Uterus (tissue), 4 donors: ENCODE data around the gene KRT8. TPM values are rescaled to one million over a fixed set of nuclear protein-coding genes. Genes with fewer than 3 reads are reported as not detected.

ENCODE experiments used
- DNase-seq, 2 donors: peaks; one replicate each; pipeline ENCODE4 v3.0.0-alpha.2; 2019 to 2020
- H3K27ac ChIP-seq, 2 donors: fragments of 200-600 bp; sonication (generic); 1 replicate in 1 of 2; 2 replicates in 1 of 2; pipeline ENCODE4 v1.5.1; 2016 to 2018
- H3K27me3 ChIP-seq, 2 donors: fragments of 200-600 bp; sonication (generic); one replicate each; pipeline ENCODE4 v1.5.1; 2018 to 2019; ENCODE audit warnings: control low read depth in 1 of 2
- H3K36me3 ChIP-seq, 2 donors: fragments of 200-600 bp; sonication (generic); one replicate each; pipeline ENCODE4 v1.5.1; 2019; ENCODE audit warnings: control low read depth in 1 of 2
- H3K4me1 ChIP-seq, 2 donors: fragments of 200-600 bp; sonication (generic); one replicate each; pipeline ENCODE4 v1.5.1; 2018 to 2019; ENCODE audit warnings: control low read depth in 1 of 2
- H3K4me3 ChIP-seq, 2 donors: fragments of 200-600 bp; sonication (generic); 1 replicate in 1 of 2; 2 replicates in 1 of 2; pipeline ENCODE4 v1.5.1; 2018 to 2019; ENCODE audit warnings: mild to moderate bottlenecking in 1 of 2
- H3K9me3 ChIP-seq, 2 donors: fragments of 200-600 bp; sonication (generic); one replicate each; pipeline ENCODE4 v1.5.1; 2019; ENCODE audit warnings: control low read depth in 1 of 2
- CTCF ChIP-seq, 4 experiments: fragments of 200-600 bp in 2 of 4; fragments of 450-650 bp in 2 of 4; sonication (generic) in 2 of 4; IDR thresholded peaks; one replicate each; pipeline ENCODE4 v1.5.1; 2016 to 2019; ENCODE audit warnings: antibody characterized with exemption in 4 of 4, mild to moderate bottlenecking in 2 of 4, moderate library complexity in 1 of 4
- POLR2A ChIP-seq, 2 donors: fragments of 450-650 bp; IDR thresholded peaks; one replicate each; pipeline ENCODE4 v1.6.1; 2016; ENCODE audit warnings: antibody characterized with exemption in 2 of 2, mild to moderate bottlenecking in 1 of 2, moderate library complexity in 1 of 2
- intact Hi-C: fragments of 100-400 bp; cut with DNase I; formaldehyde crosslinking; loops from one replicate; pipeline ENCODE4 v1.15.1; 2023; ENCODE audit warnings: low total_unique reads
- total RNA-seq, 4 donors: library from RNA; depleted of rRNA in 3 of 4; stranded (reverse); fragments of >200 nt in 3 of 4; gene quantifications; one replicate each; pipeline versions ENCODE4 v1.1.0 to v1.2.4, GENCODE V29; 2014 to 2023
- donor health status: DM: yes; HTN: yes; CAD: no.

The KRT8 gene
- total RNA-seq, 4 donors from 2014 or later = 9.1 to 46.2 (median 36.5) TPM

DNA sequence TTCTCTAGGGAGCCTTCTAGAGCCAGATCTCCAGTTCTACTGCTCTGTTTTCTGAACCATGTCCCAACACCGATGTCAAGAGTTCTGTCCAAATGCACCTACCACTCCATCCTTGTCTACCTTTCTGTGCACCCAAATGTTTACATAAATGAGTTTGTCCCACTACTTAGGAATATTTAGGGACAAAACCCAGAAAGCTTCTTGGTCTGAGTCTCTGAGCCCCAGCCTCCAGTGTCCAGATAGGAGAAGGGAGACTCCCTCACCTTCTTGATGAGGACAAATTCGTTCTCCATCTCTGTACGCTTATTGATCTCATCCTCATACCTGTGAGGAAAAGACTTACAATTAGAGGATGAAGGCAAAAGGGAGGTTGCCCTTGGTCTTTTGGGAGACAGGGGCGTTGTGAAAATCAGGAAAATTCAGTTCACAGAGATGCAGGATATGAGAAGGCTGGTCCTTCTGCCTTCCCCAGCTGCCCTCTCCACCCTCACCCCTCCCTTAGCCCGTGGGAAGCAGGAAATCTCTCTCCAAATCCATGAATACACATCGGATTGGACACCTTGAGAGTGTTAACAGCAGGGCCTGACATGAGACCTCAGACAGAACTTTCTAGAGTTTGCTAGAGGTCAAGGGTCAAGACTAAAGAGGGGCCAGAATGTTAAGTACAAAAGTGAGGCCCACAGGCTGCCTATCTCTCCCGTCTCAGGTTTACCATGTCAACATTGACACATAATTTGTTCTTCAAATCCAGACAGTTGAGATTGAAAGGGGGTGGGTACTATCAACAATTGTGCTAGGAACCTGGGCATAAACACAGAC, 3.8 kb downstream of the KRT8 start:
- intact Hi-C loops = no loop called here
- Histone ChIP-seq H3K4me1 (no peaks in the 10 kb centered on the region), H3K27me3 (peaks cover 0 to 3% of the 10 kb centered on the region in 2 donors), H3K27ac (no peak overlapping the region), H3K9me3 (no peaks in the 10 kb centered on the region), H3K4me3 (no peak overlapping the region), H3K36me3 (no peaks in the 10 kb centered on the region)
- TF ChIP-seq POLR2A (IDR thresholded peaks at IDR 0.05) = no peak
- TF ChIP-seq CTCF (IDR thresholded peaks at IDR 0.05) = no peak
- DNase-seq = no peak

DNA sequence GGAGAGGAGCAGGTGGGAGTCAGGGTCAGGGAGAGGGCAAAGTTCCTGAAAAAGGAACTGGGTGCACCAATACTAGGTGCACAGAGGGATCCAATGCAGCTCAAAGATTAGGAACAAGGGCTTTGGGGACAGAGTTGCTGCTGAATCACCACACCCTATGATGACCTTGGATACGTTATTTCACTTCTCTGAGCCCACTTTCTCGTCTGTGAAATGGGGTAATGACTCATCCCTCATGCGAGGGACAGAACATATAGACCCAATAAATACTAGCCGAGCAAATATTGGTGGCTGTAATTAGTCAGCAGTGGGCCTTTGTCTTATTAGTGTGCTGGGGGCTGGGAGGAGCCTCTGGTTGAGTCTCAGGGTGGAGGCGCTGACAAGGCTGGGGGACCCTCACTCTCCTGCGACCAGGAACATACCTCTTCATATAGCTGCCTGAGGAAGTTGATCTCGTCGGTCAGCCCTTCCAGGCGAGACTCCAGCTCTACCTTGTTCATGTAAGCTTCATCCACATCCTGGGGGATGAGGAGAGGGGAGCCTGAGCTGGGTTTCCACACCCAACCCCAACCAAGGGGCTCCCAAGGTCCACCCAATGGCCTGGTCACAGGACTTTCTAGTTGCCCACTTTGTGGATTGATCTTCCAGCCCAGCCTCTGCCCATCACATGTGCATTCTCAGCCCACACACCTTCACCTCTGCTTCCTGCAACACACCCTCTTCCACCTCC, 4.5 kb downstream of the KRT8 start:
- H3K4me3 ChIP-seq = no peak overlapping the region
- no peak for DNase-seq

DNA sequence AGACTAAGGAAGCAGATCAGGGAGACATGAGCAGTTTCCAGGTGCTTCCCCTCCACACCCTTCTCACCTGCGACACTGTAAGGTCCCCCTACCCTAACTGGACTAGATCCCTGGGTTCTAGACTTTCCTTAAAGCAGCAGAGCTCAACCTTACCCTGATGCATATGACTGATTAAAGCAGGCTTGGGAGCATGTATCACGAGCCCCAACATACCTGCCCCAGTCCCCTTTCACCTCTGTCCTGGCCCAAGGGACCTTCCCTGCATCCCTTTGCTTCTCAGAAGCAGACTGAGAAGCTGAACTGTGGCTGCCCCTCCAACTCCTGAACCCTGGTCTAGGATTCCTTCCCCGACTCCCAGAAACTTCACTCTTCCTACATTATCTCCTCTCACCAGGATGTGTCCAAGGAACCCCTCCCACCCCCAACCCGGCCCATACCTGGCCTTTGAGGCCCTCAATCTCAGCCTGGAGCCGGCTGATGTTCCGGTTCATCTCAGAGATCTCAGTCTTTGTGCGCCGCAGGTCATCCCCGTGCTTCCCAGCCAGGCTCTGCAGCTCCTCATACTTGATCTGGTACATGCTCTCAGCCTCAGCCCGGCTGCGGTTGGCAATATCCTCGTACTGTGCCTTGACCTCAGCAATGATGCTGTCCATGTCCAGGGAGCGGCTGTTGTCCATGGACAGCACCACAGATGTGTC, 5.4 kb downstream of the KRT8 start:
- Histone ChIP-seq H3K27ac (no peak overlapping the region), H3K4me1 (no peaks in the 10 kb centered on the region), H3K9me3 (no peaks in the 10 kb centered on the region), H3K36me3 (no peaks in the 10 kb centered on the region), H3K27me3 (peaks cover 0 to 3% of the 10 kb centered on the region in 2 donors), H3K4me3 (no peak overlapping the region)
- intact Hi-C loops = no loop called here
- no peak for TF ChIP-seq POLR2A (IDR thresholded peaks at IDR 0.05)
- TF ChIP-seq CTCF (IDR thresholded peaks at IDR 0.05) = no peak
- DNase-seq = no peak

More for the DNA sequence above, 4.5 kb downstream of the KRT8 start:
- intact Hi-C loops = no loop called here
- TF ChIP-seq POLR2A (IDR thresholded peaks at IDR 0.05) (no peak), CTCF (IDR thresholded peaks at IDR 0.05) (no peak)
- peaks cover 0 to 3% of the 10 kb centered on the region in 2 donors for H3K27me3 ChIP-seq
- H3K27ac ChIP-seq = no peak overlapping the region
- no peaks in the 10 kb centered on the region for H3K9me3 ChIP-seq
- H3K4me1 ChIP-seq = no peaks in the 10 kb centered on the region
- no peaks in the 10 kb centered on the region for H3K36me3 ChIP-seq

- Histone ChIP-seq H3K9me3 (no peaks in the 10 kb centered on the region), H3K27me3 (no peaks in the 10 kb centered on the region), H3K4me1 (no peaks in the 10 kb centered on the region), H3K27ac (no peak overlapping the region), H3K4me3 (no peak overlapping the region), H3K36me3 (no peaks in the 10 kb centered on the region)
- intact Hi-C loops = no loop called here
- no peak for DNase-seq
- TF ChIP-seq POLR2A (IDR thresholded peaks at IDR 0.05) = no peak
- TF ChIP-seq CTCF (IDR thresholded peaks at IDR 0.05) = no peak
Observed at GRCh38 chr12:52896190-52897100, 8.4 kb downstream of the KRT8 start.
